HG02763 (cell line): ENCODE results near the gene RAB22A.
"Not testable (repeated sequence)": the region's sequence is repeated elsewhere in the genome, so short reads cannot be mapped to it uniquely, and the experiment has no call there.

ENCODE experiments used
- ATAC-seq: cut with Tn5 transposase; IDR thresholded peaks from one replicate; pipeline ENCODE4 v1.9.1; 2021; ENCODE audit warnings: mild to moderate bottlenecking, moderate library complexity; ENCODE audit not compliant: unreplicated experiment

The RAB22A gene

GRCh38 chr20:58342104-58342945 lies 32.8 kb downstream of the RAB22A start:
- no peak for ATAC-seq

DNA sequence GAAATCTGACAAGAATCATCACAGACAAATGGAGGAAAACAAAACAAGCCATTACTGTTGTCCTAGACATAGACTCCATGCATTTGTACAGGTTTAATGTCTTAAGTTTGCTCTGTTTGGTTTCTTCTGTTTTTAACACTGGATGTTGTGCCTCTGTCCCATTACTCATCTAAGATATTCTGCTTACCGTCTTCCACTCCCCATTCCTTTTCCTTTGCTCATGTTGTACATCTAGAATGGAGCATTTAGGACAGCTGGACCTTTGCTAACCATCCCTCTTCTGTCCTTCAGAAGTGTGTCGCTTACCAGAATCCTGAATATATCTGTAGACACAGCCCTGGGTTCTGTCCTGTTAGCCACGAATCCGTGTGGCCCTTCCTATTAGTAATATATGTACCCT lies 35.2 kb downstream of the RAB22A start:
- no peak for ATAC-seq

- ATAC-seq = no peak
These were observed 40.1 kb downstream of the RAB22A start for GRCh38 chr20:58349570-58349969.

GRCh38 chr20:58352468-58352867 lies 43.0 kb downstream of the RAB22A start:
- ATAC-seq = no peak

DNA sequence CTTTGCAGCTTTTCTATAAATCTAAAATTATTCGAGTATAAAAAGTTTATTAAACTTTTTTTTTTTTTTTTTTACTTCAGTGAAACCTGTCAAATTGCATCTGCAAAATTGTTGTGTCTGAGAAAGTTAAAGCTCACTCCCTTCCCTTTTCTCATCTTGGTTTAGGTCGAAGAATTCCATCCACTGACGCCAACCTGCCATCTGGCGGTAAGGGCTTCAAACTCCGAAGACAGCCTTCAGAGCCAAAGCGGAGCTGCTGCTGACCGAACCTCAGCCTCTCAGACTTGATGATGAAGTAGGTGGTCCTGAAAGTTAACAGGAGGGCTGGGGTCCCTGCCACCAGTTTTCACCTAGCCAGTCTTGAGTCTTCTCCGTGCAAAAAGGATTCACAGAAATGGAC lies 49.9 kb downstream of the RAB22A start:
- no peak for ATAC-seq

GRCh38 chr20:58360936-58361335 lies 51.4 kb downstream of the RAB22A start:
- ATAC-seq = no peak

DNA sequence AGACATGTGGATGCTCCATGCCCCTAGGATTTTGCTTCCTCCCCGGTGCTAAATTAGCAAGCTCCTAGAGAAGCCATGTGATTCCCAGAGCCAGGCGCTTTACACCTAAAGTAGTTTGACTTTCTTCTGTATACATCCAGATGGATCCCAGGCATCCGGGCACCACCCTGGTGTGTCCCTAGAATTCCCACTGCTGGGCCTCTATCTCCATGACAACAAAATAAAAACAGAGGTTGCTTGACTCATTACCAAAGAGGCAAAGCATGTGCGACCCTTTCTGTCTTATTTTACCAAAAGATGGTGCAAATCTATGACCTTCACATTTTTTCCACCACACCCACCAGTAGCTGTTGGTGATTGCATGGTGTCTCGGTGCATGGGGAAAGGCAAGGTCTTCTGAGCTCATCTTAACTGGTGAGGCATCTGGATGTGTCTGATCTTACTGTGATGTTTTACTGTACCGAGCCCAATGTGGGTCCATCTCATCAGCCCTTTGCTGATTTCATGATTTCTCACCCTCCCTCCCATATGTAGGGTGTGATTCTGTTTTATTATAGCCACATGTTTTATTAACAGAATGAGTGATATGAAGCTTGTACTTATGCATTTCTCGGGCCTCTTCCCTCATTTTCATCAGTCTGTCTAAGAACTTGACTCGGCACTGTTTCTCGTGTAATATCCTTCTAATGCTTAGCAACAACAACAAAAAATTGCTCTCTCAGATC lies 52.1 kb downstream of the RAB22A start:
- no peak for ATAC-seq

DNA sequence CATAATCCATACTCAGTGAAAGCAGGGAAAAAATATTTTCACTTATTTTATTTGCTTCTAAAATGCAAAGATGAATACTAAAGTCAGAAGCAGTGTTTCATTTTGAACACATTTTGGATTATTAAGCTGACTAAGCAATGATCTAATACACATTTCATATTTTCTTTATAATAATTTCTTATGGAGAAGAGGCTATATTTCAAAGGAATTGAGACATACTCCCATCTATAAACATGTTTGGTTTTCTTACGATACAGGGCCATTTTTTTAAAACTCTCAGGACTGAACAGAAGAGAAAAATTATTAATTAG lies 52.6 kb downstream of the RAB22A start:
- ATAC-seq = no peak

- no peak for ATAC-seq
These were observed 53.5 kb downstream of the RAB22A start for GRCh38 chr20:58362970-58363369.

GRCh38 chr20:58366866-58367265 lies 57.4 kb downstream of the RAB22A start:
- ATAC-seq = no peak

DNA sequence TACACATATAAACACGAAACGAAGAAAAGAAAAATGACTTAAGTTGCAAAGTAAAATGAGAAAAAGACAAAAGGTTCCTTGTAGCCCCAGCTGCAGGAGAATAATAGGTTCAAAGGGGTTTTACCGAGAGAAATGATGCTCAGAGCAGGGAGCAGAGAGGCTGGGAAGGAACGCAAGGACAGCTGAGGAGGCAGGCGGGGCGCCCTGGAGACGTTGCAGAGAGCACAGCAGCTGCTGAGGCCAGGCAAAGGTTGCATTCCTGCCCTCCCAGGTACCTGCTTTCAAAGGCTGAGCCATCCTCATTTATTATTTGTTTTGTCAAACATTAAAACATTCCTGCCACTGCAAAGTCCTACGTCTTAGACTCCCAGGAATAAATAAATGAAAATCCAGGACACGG lies 63.3 kb downstream of the RAB22A start:
- no peak for ATAC-seq

GRCh38 chr20:58373296-58373695 lies 63.8 kb downstream of the RAB22A start:
- not testable (repeated sequence) for ATAC-seq

GRCh38 chr20:58374027-58374850 lies 64.7 kb downstream of the RAB22A start:
- ATAC-seq = no peak

DNA sequence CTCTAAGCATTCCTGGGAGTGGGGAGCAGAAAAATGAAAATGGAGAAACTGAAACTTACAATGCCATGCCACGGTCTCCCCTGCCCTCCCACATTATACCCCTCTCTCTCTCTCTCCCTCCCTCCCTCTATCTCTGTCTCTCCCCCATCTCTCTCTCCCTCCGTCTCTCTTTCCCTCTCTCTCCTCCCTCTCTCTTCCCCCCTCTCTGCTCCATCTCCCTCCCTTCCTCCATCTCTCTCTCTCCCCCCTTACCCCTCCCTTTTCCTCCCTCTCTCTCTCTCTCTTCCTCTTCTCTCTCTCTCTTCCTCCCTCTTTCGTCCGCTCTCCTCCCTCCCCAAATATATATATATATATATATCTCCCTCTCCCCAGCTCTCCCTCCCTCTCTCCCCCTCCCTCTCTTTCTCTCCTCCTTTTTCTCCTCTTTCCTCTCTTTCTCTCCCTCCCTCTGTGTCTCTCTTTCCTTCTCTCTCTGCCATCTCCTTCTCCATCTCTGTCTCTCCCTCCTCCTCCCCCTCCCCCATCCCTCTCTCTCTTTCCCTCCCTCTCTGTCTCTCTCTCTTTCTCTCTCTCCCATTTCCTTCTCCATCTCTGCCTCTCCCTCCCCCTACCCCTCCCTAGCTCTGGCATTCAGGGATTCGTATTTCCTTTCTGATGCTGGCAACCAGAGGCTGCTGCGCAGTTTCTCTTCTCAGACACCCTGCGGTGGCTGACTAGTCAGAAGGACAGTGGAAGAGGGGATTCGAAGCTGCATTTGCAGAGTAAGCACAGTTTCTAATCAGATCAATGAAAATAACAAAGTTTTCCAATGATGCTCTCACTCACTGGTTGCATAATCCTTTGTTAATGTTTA lies 65.6 kb downstream of the RAB22A start:
- ATAC-seq = no peak

- no peak for ATAC-seq
These were observed 66.3 kb downstream of the RAB22A start for GRCh38 chr20:58375759-58376352.

DNA sequence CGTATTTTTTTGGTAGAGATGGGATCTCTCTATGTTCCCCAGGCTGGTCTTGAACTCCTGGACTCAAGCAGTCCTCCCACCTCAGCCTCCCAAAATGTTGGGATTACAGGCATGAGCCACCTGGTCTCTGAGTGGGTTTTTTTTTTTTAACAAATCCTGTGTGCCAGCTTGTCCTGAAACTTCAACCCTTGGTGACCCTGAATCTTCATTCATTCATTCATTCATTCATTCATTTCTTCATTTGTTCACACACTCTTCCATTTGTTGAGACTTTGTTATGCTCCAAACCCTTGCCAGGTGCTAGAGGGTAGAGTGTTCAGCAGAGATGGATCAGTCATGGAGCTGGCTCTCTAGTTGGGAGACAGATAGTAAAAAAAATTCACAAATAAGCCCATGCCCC lies 67.5 kb downstream of the RAB22A start:
- ATAC-seq = no peak

DNA sequence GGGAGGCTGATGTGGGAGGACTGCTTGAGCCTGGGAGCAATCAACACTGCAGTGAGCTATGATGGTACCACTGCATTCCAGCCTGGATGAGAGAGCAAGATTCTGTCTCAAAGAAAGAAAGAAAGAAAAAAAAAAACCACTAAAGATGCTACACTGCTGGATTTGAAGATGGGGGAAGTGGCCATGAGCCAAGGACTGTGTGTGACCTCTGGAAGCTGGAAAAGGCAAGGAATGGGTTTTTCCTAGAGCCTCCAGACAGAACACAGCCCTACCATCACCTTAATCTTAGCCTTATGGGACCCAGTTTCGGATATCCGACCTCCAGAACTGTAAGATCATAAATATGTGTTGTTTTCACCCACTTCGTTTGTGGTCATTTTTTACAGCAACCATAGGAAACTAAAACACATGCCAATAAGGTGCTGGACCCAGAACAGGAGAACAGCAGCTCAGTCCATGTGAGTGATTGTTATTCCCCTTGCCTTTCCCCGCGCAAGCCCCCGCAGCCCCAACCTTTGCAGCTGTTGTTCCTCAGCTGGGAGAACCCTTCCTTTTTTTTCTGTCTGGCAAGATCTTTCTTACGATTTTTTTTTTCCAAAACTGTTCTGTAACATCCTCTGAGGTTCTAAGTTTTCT lies 68.4 kb downstream of the RAB22A start:
- ATAC-seq = no peak

GRCh38 chr20:58378704-58379103 lies 69.2 kb downstream of the RAB22A start:
- no peak for ATAC-seq

GRCh38 chr20:58381627-58382026 lies 72.1 kb downstream of the RAB22A start:
- no peak for ATAC-seq

DNA sequence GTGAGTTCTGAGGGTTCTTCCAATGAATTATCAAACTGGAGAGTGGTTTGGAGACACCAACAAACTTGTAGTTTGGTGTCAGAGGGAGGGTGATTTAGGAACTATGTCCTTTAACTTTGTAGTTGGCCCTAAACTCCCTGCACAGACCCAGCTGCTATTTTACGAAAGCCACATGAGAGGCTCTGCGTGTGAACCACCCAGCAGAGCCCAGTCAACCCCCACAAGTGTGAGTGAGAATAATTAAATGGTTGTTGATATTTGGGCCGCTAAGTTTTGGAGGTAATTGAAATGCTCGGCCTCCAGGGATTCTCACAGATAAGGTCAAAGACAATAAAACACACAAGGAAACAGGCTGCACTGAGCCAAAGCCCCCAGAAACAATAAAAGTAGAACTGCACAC lies 72.6 kb downstream of the RAB22A start:
- ATAC-seq = no peak
